ENCODE measurements around the gene TSPAN31.

TSPAN31 gene

GRCh38 chr12:57730336-57731067, 14.3 kb upstream of the TSPAN31 start (continued):
- TF ChIP-seq KLF17 (tag by site-specific recombination; IDR thresholded peaks at IDR 0.05) (no peak), ZNF37A (tag by site-specific recombination; IDR thresholded peaks at IDR 0.05) (no peak), GLIS2 (tag by site-specific recombination; IDR thresholded peaks at IDR 0.05) (no peak), ZNF24 (tag by site-specific recombination; IDR thresholded peaks at IDR 0.05) (no peak), ZNF530 (tag by site-specific recombination; IDR thresholded peaks at IDR 0.05; ENCODE audit: low read depth) (no peak), HOXC10 (CRISPR knock-in tag; IDR thresholded peaks at IDR 0.05) (no peak)

DNA sequence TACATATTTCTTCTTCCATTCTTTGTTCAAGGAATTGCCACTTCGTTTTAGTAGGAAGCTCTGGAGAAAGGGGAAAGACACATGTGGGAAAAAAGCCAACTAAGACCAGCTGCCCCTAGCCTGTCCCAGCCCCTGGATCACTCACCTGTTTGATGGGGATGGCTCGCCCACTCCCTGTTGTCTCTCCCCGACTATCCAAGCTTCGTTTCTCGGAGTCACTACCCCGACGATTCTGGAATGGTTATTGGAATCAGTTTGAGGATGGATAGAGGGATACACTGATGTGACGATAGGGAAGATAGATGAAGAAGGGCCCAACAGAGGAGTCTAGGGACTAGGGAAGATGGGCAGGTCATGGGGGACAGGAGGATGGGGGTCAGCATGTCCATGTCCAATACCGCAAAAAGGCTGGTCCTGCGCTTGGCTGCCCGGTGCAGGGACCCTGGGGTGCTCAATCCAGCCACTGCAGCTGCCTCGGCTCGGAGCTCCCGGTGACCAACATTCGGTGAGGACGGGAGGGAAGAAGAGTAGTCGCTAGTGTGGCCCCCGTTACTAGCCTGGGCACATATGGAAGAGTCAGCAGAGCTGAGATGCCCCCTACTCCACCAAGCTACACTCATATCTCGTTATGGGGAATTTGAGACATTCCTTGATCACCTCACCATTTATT, 13.3 kb upstream of the TSPAN31 start:
- Histone ChIP-seq H3K4me1 (ENCODE audit: control insufficient read depth, insufficient read depth, low read length) (peaks cover 3% of the 10 kb centered on the region; the same call in 1 of the 2 replicates), H3K4me3 (ENCODE audit: low read depth, low read length) (no peak overlapping the region), H3K36me3 (ENCODE audit: control insufficient read depth in 2 of 2, insufficient read depth in 1 of 2, low read length in 2 of 2) (no peaks in the 10 kb centered on the region), H3K27ac (ENCODE audit: extremely low read depth, low read depth, low read length) (no peak overlapping the region), H3K9me3 (ENCODE audit: control insufficient read depth, insufficient read depth, low read depth, low read length) (no peaks in the 10 kb centered on the region)
- TF ChIP-seq MZF1 (tag by site-specific recombination; IDR thresholded peaks at IDR 0.05; ENCODE audit: borderline replicate concordance): no peak
- TF ChIP-seq, protein P1, sequence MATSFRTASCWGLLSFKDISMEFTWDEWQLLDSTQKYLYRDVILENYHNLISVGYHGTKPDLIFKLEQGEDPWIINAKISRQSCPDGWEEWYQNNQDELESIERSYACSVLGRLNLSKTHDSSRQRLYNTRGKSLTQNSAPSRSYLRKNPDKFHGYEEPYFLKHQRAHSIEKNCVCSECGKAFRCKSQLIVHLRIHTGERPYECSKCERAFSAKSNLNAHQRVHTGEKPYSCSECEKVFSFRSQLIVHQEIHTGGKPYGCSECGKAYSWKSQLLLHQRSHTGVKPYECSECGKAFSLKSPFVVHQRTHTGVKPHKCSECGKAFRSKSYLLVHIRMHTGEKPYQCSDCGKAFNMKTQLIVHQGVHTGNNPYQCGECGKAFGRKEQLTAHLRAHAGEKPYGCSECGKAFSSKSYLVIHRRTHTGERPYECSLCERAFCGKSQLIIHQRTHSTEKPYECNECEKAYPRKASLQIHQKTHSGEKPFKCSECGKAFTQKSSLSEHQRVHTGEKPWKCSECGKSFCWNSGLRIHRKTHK (tag by site-specific recombination; IDR thresholded peaks at IDR 0.05): no peak
- TF ChIP-seq, protein P2, sequence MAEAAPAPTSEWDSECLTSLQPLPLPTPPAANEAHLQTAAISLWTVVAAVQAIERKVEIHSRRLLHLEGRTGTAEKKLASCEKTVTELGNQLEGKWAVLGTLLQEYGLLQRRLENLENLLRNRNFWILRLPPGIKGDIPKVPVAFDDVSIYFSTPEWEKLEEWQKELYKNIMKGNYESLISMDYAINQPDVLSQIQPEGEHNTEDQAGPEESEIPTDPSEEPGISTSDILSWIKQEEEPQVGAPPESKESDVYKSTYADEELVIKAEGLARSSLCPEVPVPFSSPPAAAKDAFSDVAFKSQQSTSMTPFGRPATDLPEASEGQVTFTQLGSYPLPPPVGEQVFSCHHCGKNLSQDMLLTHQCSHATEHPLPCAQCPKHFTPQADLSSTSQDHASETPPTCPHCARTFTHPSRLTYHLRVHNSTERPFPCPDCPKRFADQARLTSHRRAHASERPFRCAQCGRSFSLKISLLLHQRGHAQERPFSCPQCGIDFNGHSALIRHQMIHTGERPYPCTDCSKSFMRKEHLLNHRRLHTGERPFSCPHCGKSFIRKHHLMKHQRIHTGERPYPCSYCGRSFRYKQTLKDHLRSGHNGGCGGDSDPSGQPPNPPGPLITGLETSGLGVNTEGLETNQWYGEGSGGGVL (tag by site-specific recombination; IDR thresholded peaks at IDR 0.05): no peak
- TF ChIP-seq ZNF510 (tag by site-specific recombination; IDR thresholded peaks at IDR 0.05; ENCODE audit: insufficient replicate concordance): no peak
- no peak for TF ChIP-seq RBAK (tag by site-specific recombination; IDR thresholded peaks at IDR 0.05)
- no peak for TF ChIP-seq YY1 (tag by site-specific recombination; IDR thresholded peaks at IDR 0.05)
- TF ChIP-seq, protein P3, sequence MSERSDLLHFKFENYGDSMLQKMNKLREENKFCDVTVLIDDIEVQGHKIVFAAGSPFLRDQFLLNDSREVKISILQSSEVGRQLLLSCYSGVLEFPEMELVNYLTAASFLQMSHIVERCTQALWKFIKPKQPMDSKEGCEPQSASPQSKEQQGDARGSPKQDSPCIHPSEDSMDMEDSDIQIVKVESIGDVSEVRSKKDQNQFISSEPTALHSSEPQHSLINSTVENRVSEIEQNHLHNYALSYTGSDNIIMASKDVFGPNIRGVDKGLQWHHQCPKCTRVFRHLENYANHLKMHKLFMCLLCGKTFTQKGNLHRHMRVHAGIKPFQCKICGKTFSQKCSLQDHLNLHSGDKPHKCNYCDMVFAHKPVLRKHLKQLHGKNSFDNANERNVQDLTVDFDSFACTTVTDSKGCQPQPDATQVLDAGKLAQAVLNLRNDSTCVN (tag by site-specific recombination; optimal IDR thresholded peaks at IDR 0.05): no peak
- no peak for TF ChIP-seq ZNF549 (tag by site-specific recombination; IDR thresholded peaks at IDR 0.05)
- TF ChIP-seq, protein P4, sequence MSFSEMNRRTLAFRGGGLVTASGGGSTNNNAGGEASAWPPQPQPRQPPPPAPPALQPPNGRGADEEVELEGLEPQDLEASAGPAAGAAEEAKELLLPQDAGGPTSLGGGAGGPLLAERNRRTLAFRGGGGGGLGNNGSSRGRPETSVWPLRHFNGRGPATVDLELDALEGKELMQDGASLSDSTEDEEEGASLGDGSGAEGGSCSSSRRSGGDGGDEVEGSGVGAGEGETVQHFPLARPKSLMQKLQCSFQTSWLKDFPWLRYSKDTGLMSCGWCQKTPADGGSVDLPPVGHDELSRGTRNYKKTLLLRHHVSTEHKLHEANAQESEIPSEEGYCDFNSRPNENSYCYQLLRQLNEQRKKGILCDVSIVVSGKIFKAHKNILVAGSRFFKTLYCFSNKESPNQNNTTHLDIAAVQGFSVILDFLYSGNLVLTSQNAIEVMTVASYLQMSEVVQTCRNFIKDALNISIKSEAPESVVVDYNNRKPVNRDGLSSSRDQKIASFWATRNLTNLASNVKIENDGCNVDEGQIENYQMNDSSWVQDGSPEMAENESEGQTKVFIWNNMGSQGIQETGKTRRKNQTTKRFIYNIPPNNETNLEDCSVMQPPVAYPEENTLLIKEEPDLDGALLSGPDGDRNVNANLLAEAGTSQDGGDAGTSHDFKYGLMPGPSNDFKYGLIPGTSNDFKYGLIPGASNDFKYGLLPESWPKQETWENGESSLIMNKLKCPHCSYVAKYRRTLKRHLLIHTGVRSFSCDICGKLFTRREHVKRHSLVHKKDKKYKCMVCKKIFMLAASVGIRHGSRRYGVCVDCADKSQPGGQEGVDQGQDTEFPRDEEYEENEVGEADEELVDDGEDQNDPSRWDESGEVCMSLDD (tag by site-specific recombination; IDR thresholded peaks at IDR 0.05): no peak
- ChIA-PET POLR2A (interaction anchor here (3.2 kb wide), 1 partner anchor 14 kb away, joined by 10 read pairs; the partner anchor contains the start of gene TSPAN31), CTCF (interaction anchor here (0.6 to 1.1 kb wide), 3 partner anchors 9 to 24 kb away, joined by 3 to 4 read pairs (median 4); no protein-coding TSS in a partner anchor)
